Suprapubic skin (tissue), 4 donors: Measurements from ENCODE around the gene E4F1. TPM values are rescaled to one million over a fixed set of nuclear protein-coding genes. Genes with fewer than 3 reads are reported as not detected.

ENCODE experiments used
- DNase-seq, 2 donors: peaks; one replicate each; pipeline ENCODE4 v3.0.0-alpha.2; 2019; ENCODE audit warnings: low spot score in 2 of 2
- H3K27ac ChIP-seq: fragments of 200-600 bp; sonication (generic); one replicate; pipeline ENCODE4 v1.5.1; 2019
- H3K27me3 ChIP-seq: fragments of 200-600 bp; sonication (generic); one replicate; pipeline ENCODE4 v1.5.1; 2019
- H3K36me3 ChIP-seq: fragments of 200-600 bp; sonication (generic); one replicate; pipeline ENCODE4 v1.5.1; 2019
- H3K4me1 ChIP-seq: fragments of 200-600 bp; sonication (generic); one replicate; pipeline ENCODE4 v1.5.1; 2019
- H3K4me3 ChIP-seq: fragments of 200-600 bp; sonication (generic); one replicate; pipeline ENCODE4 v1.5.1; 2019; ENCODE audit warnings: mild to moderate bottlenecking
- H3K9me3 ChIP-seq: fragments of 200-600 bp; sonication (generic); one replicate; pipeline ENCODE4 v1.5.1; 2019
- EP300 ChIP-seq: sonication (generic); formaldehyde crosslinking; IDR thresholded peaks from one replicate; pipeline ENCODE4 v1.6.1; 2017; ENCODE audit warnings: antibody characterized with exemption
- POLR2A ChIP-seq, 2 donors: fragments of 450-650 bp; IDR thresholded peaks; one replicate each; pipeline ENCODE4 v1.6.1; 2017; ENCODE audit warnings: antibody characterized with exemption in 2 of 2, mild to moderate bottlenecking in 2 of 2, moderate library complexity in 2 of 2
- POLR2AphosphoS5 ChIP-seq, 3 donors: sonication (generic); formaldehyde crosslinking; IDR thresholded peaks; one replicate each; pipeline ENCODE4 v1.6.1; 2017; ENCODE audit warnings: antibody characterized with exemption in 3 of 3
- WGBS: methylation state at CpG from one replicate; pipeline ENCODE4 v1.1.5; 2018; 5-methylcytosine and 5-hydroxymethylcytosine counted together
- total RNA-seq, 4 donors: library from RNA; depleted of rRNA; stranded (reverse); fragments of >200 nt; gene quantifications; one replicate each; pipeline ENCODE4 v1.1.0, GENCODE V29; 2016
- TF ChIP-seq, protein P1 (sequence below), 2 donors: fragments of 200-600 bp in 1 of 2; fragments of 450-650 bp in 1 of 2; sonication (generic) in 1 of 2; IDR thresholded peaks; one replicate each; pipeline ENCODE4 v1.5.1; 2016 to 2019; ENCODE audit warnings: antibody characterized with exemption in 2 of 2, mild to moderate bottlenecking in 1 of 2, moderate library complexity in 1 of 2

E4F1 gene
- total RNA-seq, 4 donors from 2014 or later, result 42.1 to 79.3 (median 54.2) TPM

- H3K4me3 ChIP-seq, result no peak overlapping the region
- WGBS, result 100% methylated on average over 2 of the region's 17 CpGs
- TF ChIP-seq, protein P1, sequence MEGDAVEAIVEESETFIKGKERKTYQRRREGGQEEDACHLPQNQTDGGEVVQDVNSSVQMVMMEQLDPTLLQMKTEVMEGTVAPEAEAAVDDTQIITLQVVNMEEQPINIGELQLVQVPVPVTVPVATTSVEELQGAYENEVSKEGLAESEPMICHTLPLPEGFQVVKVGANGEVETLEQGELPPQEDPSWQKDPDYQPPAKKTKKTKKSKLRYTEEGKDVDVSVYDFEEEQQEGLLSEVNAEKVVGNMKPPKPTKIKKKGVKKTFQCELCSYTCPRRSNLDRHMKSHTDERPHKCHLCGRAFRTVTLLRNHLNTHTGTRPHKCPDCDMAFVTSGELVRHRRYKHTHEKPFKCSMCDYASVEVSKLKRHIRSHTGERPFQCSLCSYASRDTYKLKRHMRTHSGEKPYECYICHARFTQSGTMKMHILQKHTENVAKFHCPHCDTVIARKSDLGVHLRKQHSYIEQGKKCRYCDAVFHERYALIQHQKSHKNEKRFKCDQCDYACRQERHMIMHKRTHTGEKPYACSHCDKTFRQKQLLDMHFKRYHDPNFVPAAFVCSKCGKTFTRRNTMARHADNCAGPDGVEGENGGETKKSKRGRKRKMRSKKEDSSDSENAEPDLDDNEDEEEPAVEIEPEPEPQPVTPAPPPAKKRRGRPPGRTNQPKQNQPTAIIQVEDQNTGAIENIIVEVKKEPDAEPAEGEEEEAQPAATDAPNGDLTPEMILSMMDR (IDR thresholded peaks at IDR 0.05), result no peak
- TF ChIP-seq POLR2A (IDR thresholded peaks at IDR 0.05) (no peak), POLR2AphosphoS5 (IDR thresholded peaks at IDR 0.05) (no peak), EP300 (no peak)
- no peaks in the 10 kb centered on the region for H3K27me3 ChIP-seq
- no peaks in the 10 kb centered on the region for H3K9me3 ChIP-seq
- DNase-seq, result no peak
- H3K36me3 ChIP-seq, result peaks cover 34% of the 10 kb centered on the region
- peaks cover 43% of the 10 kb centered on the region for H3K4me1 ChIP-seq
- no peak overlapping the region for H3K27ac ChIP-seq
Observed at GRCh38 chr16:2210009-2210332, 13.4 kb upstream of the E4F1 start.

- TF ChIP-seq POLR2AphosphoS5 (IDR thresholded peaks at IDR 0.05) (no peak), POLR2A (IDR thresholded peaks at IDR 0.05) (no peak), EP300 (no peak)
- TF ChIP-seq, protein P1 (IDR thresholded peaks at IDR 0.05), result no peak
- Histone ChIP-seq H3K4me3 (no peak within 1 kb of the TSS), H3K27me3 (no peaks in the 10 kb centered on the region), H3K36me3 (peaks cover 34% of the 10 kb centered on the region), H3K9me3 (no peaks in the 10 kb centered on the region), H3K27ac (peak within 1 kb of the TSS; percentile 44), H3K4me1 (peaks cover 46% of the 10 kb centered on the region)
- DNase-seq, result no peak
- WGBS, result 70% methylated on average over 2 of the region's 24 CpGs
Observed at GRCh38 chr16:2210386-2211365, 12.7 kb upstream of the E4F1 start, which contains the start of gene BRICD5. BRICD5 (minus strand) TSS chr16:2210863; CDS start chr16:2210833, 30 bp downstream.

DNA sequence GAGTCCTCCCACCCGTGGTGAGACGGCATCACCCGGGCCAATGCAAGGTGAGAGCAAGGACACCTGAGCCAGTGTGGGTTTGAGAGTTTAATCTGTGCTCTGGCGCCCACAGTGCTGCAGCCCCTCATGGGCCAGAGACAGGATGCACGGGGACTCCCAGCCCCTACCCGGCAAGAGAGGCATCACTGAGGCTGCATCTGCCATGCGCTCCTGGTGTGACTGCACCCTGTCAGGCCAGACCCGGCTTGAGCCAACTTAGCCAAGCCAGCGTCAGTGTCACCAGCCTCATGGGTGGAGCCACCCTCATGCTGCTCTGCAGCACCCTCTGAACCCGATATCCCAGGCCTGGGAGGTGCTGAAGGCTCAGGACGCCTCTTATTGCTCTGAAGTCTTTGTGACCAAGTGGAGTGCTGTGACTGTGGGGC lies 11.5 kb upstream of the E4F1 start:
- H3K4me3 ChIP-seq, result no peak overlapping the region
- 52% methylated on average over 6 of the region's 11 CpGs for WGBS

GRCh38 chr16:2212362-2213324 lies 10.7 kb upstream of the E4F1 start:
- no peak for DNase-seq
- Histone ChIP-seq H3K9me3 (no peaks in the 10 kb centered on the region), H3K36me3 (peaks cover 26% of the 10 kb centered on the region), H3K4me1 (peaks cover 36% of the 10 kb centered on the region), H3K4me3 (peak overlapping the region; percentile 90), H3K27ac (peak overlapping the region; percentile 44), H3K27me3 (no peaks in the 10 kb centered on the region)
- TF ChIP-seq POLR2AphosphoS5 (IDR thresholded peaks at IDR 0.05), result no peak
- TF ChIP-seq, protein P1 (IDR thresholded peaks at IDR 0.05), result no peak
- no peak for TF ChIP-seq EP300
- TF ChIP-seq POLR2A (IDR thresholded peaks at IDR 0.05), result no peak
- WGBS, result 39% methylated on average over 12 of the region's 19 CpGs

More for the DNA sequence above, 11.5 kb upstream of the E4F1 start:
- no peaks in the 10 kb centered on the region for H3K27me3 ChIP-seq
- TF ChIP-seq POLR2A (IDR thresholded peaks at IDR 0.05) (no peak), EP300 (no peak), POLR2AphosphoS5 (IDR thresholded peaks at IDR 0.05) (no peak)
- TF ChIP-seq, protein P1 (IDR thresholded peaks at IDR 0.05), result no peak
- peaks cover 33% of the 10 kb centered on the region for H3K36me3 ChIP-seq
- DNase-seq, result no peak
- peak overlapping the region; percentile 44 for H3K27ac ChIP-seq
- no peaks in the 10 kb centered on the region for H3K9me3 ChIP-seq
- peaks cover 36% of the 10 kb centered on the region for H3K4me1 ChIP-seq
